ENCODE data around the gene ELP2. TPM values are rescaled to one million over a fixed set of nuclear protein-coding genes. Genes with fewer than 3 reads are reported as not detected.

ELP2 gene
- total RNA-seq, 1 donor from 2014 or later = 94.1 TPM

DNA sequence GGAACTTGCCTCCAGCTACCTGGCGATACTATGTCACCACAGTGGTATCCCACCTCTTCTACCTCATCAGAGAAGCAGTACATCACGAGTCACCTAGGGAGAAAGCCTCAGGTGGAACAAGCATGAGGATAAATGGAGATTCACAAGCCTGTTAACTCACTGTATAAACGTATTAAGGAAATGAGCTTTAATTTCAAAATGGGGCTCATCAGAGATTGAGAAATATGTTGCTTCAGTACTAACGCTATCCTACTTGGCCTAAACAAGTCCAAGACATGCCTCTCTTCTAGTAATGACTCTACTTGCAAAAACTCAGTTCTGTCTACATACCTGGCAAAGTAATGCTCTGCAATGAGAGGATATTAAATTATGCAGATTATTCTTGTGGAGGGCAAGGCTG lies 4.9 kb upstream of the ELP2 start:
- Mint-ChIP-seq H3K36me3 (ENCODE audit: low read depth) (peaks cover 8% of the 10 kb centered on the region), H3K4me1 (peaks cover 31% of the 10 kb centered on the region), H3K27me3 (ENCODE audit: low read depth) (no peaks in the 10 kb centered on the region), H3K4me3 (no peak overlapping the region), H3K27ac (ENCODE audit: unreplicated experiment) (no peak overlapping the region), H3K9me3 (no peaks in the 10 kb centered on the region)
- TF ChIP-seq, protein P1, sequence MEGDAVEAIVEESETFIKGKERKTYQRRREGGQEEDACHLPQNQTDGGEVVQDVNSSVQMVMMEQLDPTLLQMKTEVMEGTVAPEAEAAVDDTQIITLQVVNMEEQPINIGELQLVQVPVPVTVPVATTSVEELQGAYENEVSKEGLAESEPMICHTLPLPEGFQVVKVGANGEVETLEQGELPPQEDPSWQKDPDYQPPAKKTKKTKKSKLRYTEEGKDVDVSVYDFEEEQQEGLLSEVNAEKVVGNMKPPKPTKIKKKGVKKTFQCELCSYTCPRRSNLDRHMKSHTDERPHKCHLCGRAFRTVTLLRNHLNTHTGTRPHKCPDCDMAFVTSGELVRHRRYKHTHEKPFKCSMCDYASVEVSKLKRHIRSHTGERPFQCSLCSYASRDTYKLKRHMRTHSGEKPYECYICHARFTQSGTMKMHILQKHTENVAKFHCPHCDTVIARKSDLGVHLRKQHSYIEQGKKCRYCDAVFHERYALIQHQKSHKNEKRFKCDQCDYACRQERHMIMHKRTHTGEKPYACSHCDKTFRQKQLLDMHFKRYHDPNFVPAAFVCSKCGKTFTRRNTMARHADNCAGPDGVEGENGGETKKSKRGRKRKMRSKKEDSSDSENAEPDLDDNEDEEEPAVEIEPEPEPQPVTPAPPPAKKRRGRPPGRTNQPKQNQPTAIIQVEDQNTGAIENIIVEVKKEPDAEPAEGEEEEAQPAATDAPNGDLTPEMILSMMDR (conservative IDR thresholded peaks at IDR 0.05) = no peak
- no peak for DNase-seq (ENCODE audit: low read depth, low spot score)

DNA sequence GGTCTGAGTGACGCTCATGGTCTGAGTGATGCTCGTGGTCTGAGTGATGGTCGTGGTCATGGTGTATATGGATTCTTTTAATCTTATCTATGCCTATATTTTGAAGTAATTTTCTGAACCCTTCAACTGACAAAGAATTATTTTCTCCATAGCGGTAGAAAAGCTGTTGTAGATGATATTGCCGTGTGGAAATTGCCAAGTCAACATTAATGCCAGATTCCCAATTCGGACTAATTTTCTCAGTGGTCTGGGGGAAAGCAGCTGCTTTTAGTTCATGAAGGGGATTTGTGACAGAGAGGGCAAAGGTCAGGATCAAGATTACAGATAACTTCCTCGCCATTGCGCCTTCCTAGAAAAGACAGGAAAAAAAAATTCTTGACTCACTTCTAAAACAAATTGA lies 3.0 kb upstream of the ELP2 start:
- Mint-ChIP-seq H3K36me3 (ENCODE audit: low read depth) (peaks cover 8% of the 10 kb centered on the region), H3K9me3 (no peaks in the 10 kb centered on the region), H3K4me1 (peaks cover 32% of the 10 kb centered on the region), H3K27me3 (ENCODE audit: low read depth) (no peaks in the 10 kb centered on the region), H3K27ac (ENCODE audit: unreplicated experiment) (no peak overlapping the region), H3K4me3 (peak overlapping the region; percentile 71)
- no peak for DNase-seq (ENCODE audit: low read depth, low spot score)
- TF ChIP-seq, protein P1 (conservative IDR thresholded peaks at IDR 0.05) = no peak

DNA sequence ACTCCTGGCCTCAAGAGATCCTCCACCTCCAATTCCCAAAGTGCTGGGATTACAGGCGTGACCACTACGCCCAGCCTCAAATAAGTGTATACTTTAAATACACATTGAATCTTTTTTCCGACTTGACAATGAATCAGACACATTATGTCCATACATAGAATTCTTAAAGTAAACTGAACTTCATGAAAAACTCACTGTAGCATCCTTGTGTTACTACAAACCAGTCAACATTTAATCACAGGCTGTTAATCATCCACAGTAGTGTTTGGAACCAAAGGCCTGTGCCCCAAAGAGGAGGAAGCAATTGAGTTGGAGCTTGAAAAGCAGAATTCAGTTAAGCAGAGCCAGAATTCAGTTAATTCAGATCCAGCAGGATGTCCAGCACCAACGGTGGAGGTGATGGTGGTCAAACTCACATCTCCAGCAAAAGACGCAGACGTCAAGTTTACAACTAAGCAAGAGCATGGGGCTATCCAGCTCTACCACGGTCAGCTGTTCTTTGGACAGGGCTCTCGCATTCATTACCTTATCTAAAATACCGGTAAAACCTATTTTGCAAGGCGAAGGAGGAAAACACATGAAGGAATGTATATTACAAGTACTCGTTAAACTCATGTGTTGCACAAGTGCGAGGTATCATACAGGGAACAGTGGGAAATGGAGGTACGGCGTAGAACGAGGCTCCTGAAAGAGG lies 1.7 kb upstream of the ELP2 start:
- Mint-ChIP-seq H3K4me1 (peaks cover 41% of the 10 kb centered on the region), H3K4me3 (peak overlapping the region; percentile 99), H3K36me3 (ENCODE audit: low read depth) (peaks cover 8% of the 10 kb centered on the region), H3K27me3 (ENCODE audit: low read depth) (no peaks in the 10 kb centered on the region), H3K9me3 (no peaks in the 10 kb centered on the region), H3K27ac (ENCODE audit: unreplicated experiment) (peak overlapping the region; percentile 82)
- no peak for DNase-seq (ENCODE audit: low read depth, low spot score)
- TF ChIP-seq, protein P1 (conservative IDR thresholded peaks at IDR 0.05) = no peak

DNA sequence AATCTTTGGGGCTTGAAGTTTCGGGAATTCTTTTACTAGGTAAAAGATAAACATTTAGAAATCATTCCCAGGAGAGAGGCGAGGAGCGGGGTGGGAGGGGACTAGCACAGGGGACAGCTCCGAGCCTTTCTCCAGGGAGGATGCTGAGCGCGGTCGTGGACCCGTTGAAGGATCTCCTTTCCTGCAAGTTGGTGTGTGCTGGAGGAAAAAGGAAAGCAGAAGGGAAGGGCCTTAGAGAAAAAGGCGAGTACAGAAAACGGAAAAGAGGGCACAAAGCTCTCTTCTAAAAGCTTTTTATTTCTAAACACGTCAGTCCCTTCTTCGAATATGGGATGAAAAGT lies 1.2 kb upstream of the ELP2 start:
- TF ChIP-seq, protein P1 (conservative IDR thresholded peaks at IDR 0.05) = no peak
- Mint-ChIP-seq H3K9me3 (no peaks in the 10 kb centered on the region), H3K36me3 (ENCODE audit: low read depth) (peaks cover 6% of the 10 kb centered on the region), H3K4me1 (peaks cover 41% of the 10 kb centered on the region), H3K27me3 (ENCODE audit: low read depth) (no peaks in the 10 kb centered on the region), H3K27ac (ENCODE audit: unreplicated experiment) (peak overlapping the region; percentile 82), H3K4me3 (peak overlapping the region; percentile 99)
- peak; percentile 9 for DNase-seq (ENCODE audit: low read depth, low spot score)

DNA sequence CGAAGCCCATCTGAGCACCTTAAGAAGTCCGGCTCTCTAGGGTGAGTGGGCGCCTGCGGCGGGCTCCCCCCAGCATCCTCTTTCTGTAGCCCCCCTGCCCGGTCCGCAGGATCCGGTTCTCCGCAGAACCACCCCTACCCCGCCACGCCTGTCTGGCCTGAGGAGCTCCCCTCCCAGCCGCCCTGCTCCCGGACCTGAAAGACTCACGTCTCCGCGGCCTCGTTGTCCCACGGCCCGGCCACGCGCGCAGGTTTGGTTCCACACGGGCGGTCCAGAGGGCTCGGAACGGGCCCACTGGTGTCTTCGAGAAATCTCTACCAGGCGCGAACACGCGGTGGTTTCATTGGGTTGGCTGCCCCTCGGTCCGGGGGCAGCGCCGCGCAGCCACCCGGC lies 796 bp upstream of the ELP2 start:
- TF ChIP-seq, protein P1 (conservative IDR thresholded peaks at IDR 0.05) = no peak
- Mint-ChIP-seq H3K27ac (ENCODE audit: unreplicated experiment) (peak overlapping the region; percentile 87), H3K4me3 (peak overlapping the region; percentile 99), H3K36me3 (ENCODE audit: low read depth) (peaks cover 4% of the 10 kb centered on the region), H3K9me3 (no peaks in the 10 kb centered on the region), H3K27me3 (ENCODE audit: low read depth) (no peaks in the 10 kb centered on the region), H3K4me1 (peaks cover 41% of the 10 kb centered on the region)
- no peak for DNase-seq (ENCODE audit: low read depth, low spot score)
